Gastroesophageal sphincter (tissue), 4 donors: ENCODE data around the gene TFB2M. TPM values are rescaled to one million over a fixed set of nuclear protein-coding genes. Genes with fewer than 3 reads are reported as not detected.
"Not testable (repeated sequence)": the region's sequence is repeated elsewhere in the genome, so short reads cannot be mapped to it uniquely, and the experiment has no call there.

ENCODE experiments used
- ATAC-seq: fragments of 150-250 bp; one replicate; pipeline ENCODE4 v1.9.1; 2016; ENCODE audit warnings: mild to moderate bottlenecking, moderate library complexity
- H3K27ac ChIP-seq, 4 donors: fragments of 200-600 bp; sonication (generic) in 3 of 4; 1 replicate in 3 of 4; 2 replicates in 1 of 4; pipeline ENCODE4 v1.5.1; 2016 to 2019
- H3K27me3 ChIP-seq: fragments of 200-600 bp; sonication (generic); one replicate; pipeline ENCODE4 v1.5.1; 2019
- H3K36me3 ChIP-seq, 2 donors: fragments of 200-600 bp; sonication (generic); one replicate each; pipeline ENCODE4 v1.5.1; 2019; ENCODE audit warnings: control low read depth in 1 of 2
- H3K4me1 ChIP-seq, 3 donors: fragments of 200-600 bp; sonication (generic); 1 replicate in 2 of 3; 2 replicates in 1 of 3; pipeline ENCODE4 v1.5.1; 2016 to 2019; ENCODE audit warnings: control low read depth in 2 of 3
- H3K4me3 ChIP-seq, 2 donors: fragments of 200-600 bp; sonication (generic); one replicate each; pipeline ENCODE4 v1.5.1; 2019; ENCODE audit warnings: mild to moderate bottlenecking in 1 of 2, moderate library complexity in 1 of 2
- H3K9me3 ChIP-seq, 3 donors: fragments of 200-600 bp; sonication (generic); one replicate each; pipeline ENCODE4 v1.5.1; 2017 to 2019; ENCODE audit warnings: control low read depth in 2 of 3
- EP300 ChIP-seq: sonication (generic); formaldehyde crosslinking; IDR thresholded peaks from one replicate; pipeline ENCODE4 v1.6.1; 2017; ENCODE audit warnings: antibody characterized with exemption, mild to moderate bottlenecking
- POLR2A ChIP-seq, 2 donors: fragments of 450-650 bp; IDR thresholded peaks; one replicate each; pipeline ENCODE4 v1.6.1; 2017; ENCODE audit warnings: antibody characterized with exemption in 2 of 2, mild to moderate bottlenecking in 2 of 2, moderate library complexity in 1 of 2
- POLR2AphosphoS5 ChIP-seq: sonication (generic); formaldehyde crosslinking; IDR thresholded peaks from one replicate; pipeline ENCODE4 v1.6.1; 2017; ENCODE audit warnings: antibody characterized with exemption
- WGBS, 2 donors: methylation state at CpG; one replicate each; pipeline ENCODE4 v1.1.5; 2018; ENCODE audit warnings: low coverage in 1 of 2; 5-methylcytosine and 5-hydroxymethylcytosine counted together
- total RNA-seq, 4 donors: library from RNA; depleted of rRNA; stranded (reverse); fragments of >200 nt; gene quantifications; one replicate each; pipeline ENCODE4 v1.1.0, GENCODE V29; 2016
- TF ChIP-seq, protein P1 (sequence below), 4 experiments: fragments of 200-600 bp in 2 of 4; fragments of 450-650 bp in 2 of 4; sonication (generic) in 1 of 4; IDR thresholded peaks; one replicate each; pipeline ENCODE4 v1.5.1; 2017 to 2019; ENCODE audit warnings: antibody characterized with exemption in 4 of 4, mild to moderate bottlenecking in 2 of 4, moderate library complexity in 2 of 4

Gene TFB2M
- total RNA-seq, 4 donors from 2014 or later, result 7.4 to 12.8 (median 10.2) TPM

DNA sequence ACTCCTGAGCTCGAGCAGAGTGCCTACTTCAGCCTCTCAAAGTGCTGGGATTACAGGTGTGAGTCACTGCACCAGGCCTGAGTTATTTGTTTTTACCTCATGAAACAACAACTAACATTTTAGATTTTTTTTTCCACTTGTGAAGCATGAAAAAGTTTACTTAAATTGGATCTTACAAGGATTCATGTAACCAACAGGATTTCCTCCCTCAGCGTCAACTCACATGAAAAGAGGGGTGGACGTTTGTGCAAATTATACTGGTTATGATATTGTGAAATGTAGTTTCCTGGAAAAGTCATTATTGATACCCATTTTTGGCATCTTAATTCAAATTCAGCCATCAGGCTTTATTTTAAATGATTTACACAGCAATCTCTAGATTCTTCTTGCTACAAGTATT is 6.7 kb upstream of the TFB2M start:
- Histone ChIP-seq H3K36me3 (no peaks in the 10 kb centered on the region), H3K27me3 (no peaks in the 10 kb centered on the region), H3K4me1 (peaks cover 12 to 88% (median 15%) of the 10 kb centered on the region in 3 donors), H3K4me3 (no peak overlapping the region), H3K9me3 (no peaks in the 10 kb centered on the region), H3K27ac (peak overlapping the region; percentile 68 to 99 (median 85))
- ATAC-seq, result no peak
- TF ChIP-seq, protein P1, sequence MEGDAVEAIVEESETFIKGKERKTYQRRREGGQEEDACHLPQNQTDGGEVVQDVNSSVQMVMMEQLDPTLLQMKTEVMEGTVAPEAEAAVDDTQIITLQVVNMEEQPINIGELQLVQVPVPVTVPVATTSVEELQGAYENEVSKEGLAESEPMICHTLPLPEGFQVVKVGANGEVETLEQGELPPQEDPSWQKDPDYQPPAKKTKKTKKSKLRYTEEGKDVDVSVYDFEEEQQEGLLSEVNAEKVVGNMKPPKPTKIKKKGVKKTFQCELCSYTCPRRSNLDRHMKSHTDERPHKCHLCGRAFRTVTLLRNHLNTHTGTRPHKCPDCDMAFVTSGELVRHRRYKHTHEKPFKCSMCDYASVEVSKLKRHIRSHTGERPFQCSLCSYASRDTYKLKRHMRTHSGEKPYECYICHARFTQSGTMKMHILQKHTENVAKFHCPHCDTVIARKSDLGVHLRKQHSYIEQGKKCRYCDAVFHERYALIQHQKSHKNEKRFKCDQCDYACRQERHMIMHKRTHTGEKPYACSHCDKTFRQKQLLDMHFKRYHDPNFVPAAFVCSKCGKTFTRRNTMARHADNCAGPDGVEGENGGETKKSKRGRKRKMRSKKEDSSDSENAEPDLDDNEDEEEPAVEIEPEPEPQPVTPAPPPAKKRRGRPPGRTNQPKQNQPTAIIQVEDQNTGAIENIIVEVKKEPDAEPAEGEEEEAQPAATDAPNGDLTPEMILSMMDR (IDR thresholded peaks at IDR 0.05), result no peak
- TF ChIP-seq EP300 (no peak), POLR2AphosphoS5 (no peak), POLR2A (IDR thresholded peaks at IDR 0.05) (no peak)
- WGBS, 2 donors, result 51 to 52% methylated on average over 2 to 3 of the region's 3 CpGs

GRCh38 chr1:246571953-246572352 is 5.9 kb upstream of the TFB2M start:
- ATAC-seq, result no peak
- H3K4me1 ChIP-seq, result peaks cover 9 to 84% (median 12%) of the 10 kb centered on the region in 3 donors
- no peak overlapping the region for H3K4me3 ChIP-seq
- WGBS, 2 donors, result 100% methylated on average over 1 of the region's 1 CpG
- no peaks in the 10 kb centered on the region for H3K9me3 ChIP-seq
- H3K27ac ChIP-seq, result peak overlapping the region in 3 of 4 donors; percentile 72 to 99 (median 98)
- no peaks in the 10 kb centered on the region for H3K36me3 ChIP-seq
- no peaks in the 10 kb centered on the region for H3K27me3 ChIP-seq
- TF ChIP-seq, protein P1 (IDR thresholded peaks at IDR 0.05), result no peak
- TF ChIP-seq EP300 (no peak), POLR2A (IDR thresholded peaks at IDR 0.05) (no peak), POLR2AphosphoS5 (no peak)

- H3K36me3 ChIP-seq, ATAC-seq, H3K27me3 ChIP-seq, H3K9me3 ChIP-seq, H3K4me3 ChIP-seq: not testable (repeated sequence)
- WGBS, 2 donors, result 43 to 54% methylated on average over 4 of the region's 4 CpGs
- H3K27ac ChIP-seq, result peak overlapping the region; percentile 59 to 99 (median 85)
- H3K4me1 ChIP-seq, result peaks cover 9 to 77% (median 12%) of the 10 kb centered on the region in 3 donors
Measured at GRCh38 chr1:246571309-246571708, 5.2 kb upstream of the TFB2M start.

DNA sequence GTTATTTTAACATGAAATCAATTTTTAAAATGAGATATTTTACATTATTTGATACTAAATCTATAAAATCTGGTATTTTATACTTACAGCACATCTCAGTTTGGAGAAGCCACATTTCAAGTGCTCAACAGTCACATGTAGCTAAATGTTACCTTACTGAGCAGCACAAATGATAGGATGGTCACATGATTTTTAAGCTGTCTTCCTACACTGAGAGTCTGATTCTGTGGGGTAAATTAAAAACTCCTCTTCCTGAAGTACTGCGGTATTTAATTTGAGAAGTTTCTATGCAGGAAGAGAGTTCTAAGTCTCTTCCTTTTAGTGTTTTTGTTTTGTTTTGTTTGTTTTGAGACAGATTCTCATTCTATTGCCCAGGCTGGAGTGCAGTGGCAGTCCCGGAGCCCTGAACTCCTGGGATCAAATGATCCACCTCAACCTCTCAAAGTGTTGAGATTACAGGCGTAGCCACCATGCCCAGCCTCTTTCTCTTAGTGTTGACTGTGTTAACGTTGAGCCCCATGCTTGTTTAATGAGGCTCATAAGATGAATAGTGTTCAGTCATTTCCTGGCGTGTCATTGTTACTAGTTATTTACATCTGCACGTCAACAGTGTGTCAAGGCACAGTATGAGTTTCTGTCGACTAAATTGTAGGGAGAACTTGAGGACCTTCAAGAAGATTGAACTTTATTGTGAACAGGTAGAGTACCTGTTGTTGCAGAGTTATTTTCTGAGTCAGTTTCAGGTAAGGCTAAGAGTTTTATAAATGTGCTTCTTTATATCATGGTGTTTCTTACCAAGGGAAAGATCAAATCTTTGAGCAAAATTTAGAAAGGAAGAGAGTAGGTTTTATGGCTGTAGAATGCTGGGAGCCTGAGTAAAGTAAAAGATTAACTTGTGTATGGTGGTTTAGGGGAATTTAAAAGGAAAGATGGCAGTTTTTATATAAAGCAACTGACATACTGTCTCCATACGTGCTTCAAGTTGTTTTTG is 3.5 kb upstream of the TFB2M start:
- Histone ChIP-seq H3K36me3 (no peaks in the 10 kb centered on the region), H3K4me3 (no peak overlapping the region), H3K4me1 (peaks cover 13 to 81% (median 19%) of the 10 kb centered on the region in 3 donors), H3K9me3 (no peaks in the 10 kb centered on the region), H3K27ac (peak overlapping the region; percentile 59 to 99 (median 85)), H3K27me3 (no peaks in the 10 kb centered on the region)
- TF ChIP-seq POLR2AphosphoS5 (no peak), POLR2A (IDR thresholded peaks at IDR 0.05) (no peak), EP300 (no peak)
- TF ChIP-seq, protein P1 (IDR thresholded peaks at IDR 0.05), result no peak
- WGBS, 2 donors, result 28 to 36% methylated on average over 3 to 6 of the region's 8 CpGs
- no peak for ATAC-seq

- peak overlapping the region; percentile 58 to 85 for H3K4me3 ChIP-seq
- ATAC-seq, result no peak
- H3K27ac ChIP-seq, result peak overlapping the region; percentile 78 to 99 (median 98)
- WGBS, 2 donors, result 28 to 29% methylated on average over 2 to 4 of the region's 4 CpGs
- no peaks in the 10 kb centered on the region for H3K27me3 ChIP-seq
- H3K36me3 ChIP-seq, result peaks cover 0 to 13% of the 10 kb centered on the region in 2 donors
- TF ChIP-seq EP300 (no peak), POLR2AphosphoS5 (no peak), POLR2A (IDR thresholded peaks at IDR 0.05) (no peak)
- TF ChIP-seq, protein P1 (IDR thresholded peaks at IDR 0.05), result no peak
- peaks cover 9 to 76% (median 19%) of the 10 kb centered on the region in 3 donors for H3K4me1 ChIP-seq
- no peaks in the 10 kb centered on the region for H3K9me3 ChIP-seq
Measured at GRCh38 chr1:246567646-246568235, 1.7 kb upstream of the TFB2M start.
